GM21717 (cell line): ENCODE results near the gene UGT1A9.
A peak's percentile ranks its signal among the peaks of the same experiment; 100 is the strongest.
"Not testable (repeated sequence)": the region's sequence is repeated elsewhere in the genome, so short reads cannot be mapped to it uniquely, and the experiment has no call there.

Experiments used
- ATAC-seq: cut with Tn5 transposase; IDR thresholded peaks from one replicate; pipeline ENCODE4 v1.9.1; 2021; ENCODE audit warnings: mild to moderate bottlenecking, moderate library complexity; ENCODE audit not compliant: unreplicated experiment

UGT1A9 gene

DNA sequence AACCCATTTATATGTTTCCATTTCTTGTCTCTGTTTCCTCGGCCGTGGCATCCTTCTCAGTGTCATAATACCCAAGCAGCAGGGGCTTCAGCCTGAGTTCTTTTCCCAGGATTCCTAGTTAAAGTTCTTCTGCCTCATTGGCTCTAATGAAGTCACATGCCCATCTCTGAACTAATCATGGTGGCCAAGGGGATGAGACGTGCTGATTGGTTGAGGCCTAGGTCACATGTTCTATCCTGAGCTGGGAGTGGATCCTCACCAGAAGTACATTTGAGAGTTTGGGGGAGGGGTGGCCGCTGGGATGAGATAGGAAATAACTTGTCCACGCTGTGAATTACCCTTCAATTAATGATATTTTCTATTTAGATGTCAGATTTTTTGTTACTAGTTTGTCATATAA lies 37.2 kb downstream of the UGT1A9 start:
- no peak for ATAC-seq

GRCh38 chr2:233711312-233712008 lies 39.8 kb downstream of the UGT1A9 start:
- ATAC-seq: peak; percentile 69

- ATAC-seq: no peak
Observed at GRCh38 chr2:233712611-233713261, 41.0 kb downstream of the UGT1A9 start, which contains the start of gene UGT1A5. TSS of gene UGT1A5 (plus strand) at chr2:233712907. CDS start at chr2:233712992, 85 bp downstream.

- no peak for ATAC-seq
Observed at GRCh38 chr2:233713262-233713615, 41.5 kb downstream of the UGT1A9 start.

- ATAC-seq: no peak
Observed at GRCh38 chr2:233714121-233714520, 42.4 kb downstream of the UGT1A9 start.

GRCh38 chr2:233718552-233718951 lies 46.9 kb downstream of the UGT1A9 start, which contains the start of gene UGT1A4:
TSS of gene UGT1A4 (plus strand) at chr2:233718736. CDS start at chr2:233718821, 85 bp downstream.
- ATAC-seq: no peak

GRCh38 chr2:233728723-233729301 lies 57.1 kb downstream of the UGT1A9 start, which contains the start of gene UGT1A3:
TSS of gene UGT1A3 (plus strand) at chr2:233729042. CDS start at chr2:233729127, 85 bp downstream.
- no peak for ATAC-seq

GRCh38 chr2:233736868-233737653 lies 65.4 kb downstream of the UGT1A9 start:
- not testable (repeated sequence) for ATAC-seq

GRCh38 chr2:233740870-233741269 lies 69.2 kb downstream of the UGT1A9 start:
- ATAC-seq: no peak

GRCh38 chr2:233743464-233744259 lies 72.0 kb downstream of the UGT1A9 start:
- ATAC-seq: no peak

DNA sequence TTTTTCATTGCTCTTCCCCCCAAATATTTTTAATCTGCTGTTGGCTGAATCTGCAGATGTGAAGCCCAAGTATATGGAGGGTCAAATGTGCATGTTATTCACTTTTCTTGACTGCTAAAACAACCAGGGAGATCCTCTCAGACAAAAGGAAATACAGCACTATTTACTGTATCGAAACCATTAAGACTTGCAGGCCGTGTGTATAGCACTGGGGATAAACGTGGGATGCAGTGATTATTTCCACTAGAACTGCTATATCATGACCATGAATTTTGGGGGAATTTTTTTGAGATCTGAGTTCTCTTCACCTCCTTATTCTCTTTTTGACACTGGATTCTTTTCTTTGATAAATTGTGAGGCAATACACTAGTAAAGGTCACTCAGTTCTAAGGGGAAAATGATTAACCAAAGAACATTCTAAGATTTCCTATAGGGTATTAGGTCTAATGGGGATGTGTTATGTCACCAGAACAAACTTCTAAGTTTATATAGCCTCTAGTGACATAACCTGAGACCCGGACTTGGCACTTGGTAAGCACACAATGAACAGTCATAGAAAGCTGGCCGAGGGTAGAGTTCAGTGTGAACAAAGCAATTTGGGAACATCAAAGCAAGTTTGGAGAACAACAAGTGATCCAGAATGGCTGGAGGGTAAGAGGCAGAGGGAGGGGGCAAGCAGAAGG lies 73.5 kb downstream of the UGT1A9 start:
- ATAC-seq: no peak

DNA sequence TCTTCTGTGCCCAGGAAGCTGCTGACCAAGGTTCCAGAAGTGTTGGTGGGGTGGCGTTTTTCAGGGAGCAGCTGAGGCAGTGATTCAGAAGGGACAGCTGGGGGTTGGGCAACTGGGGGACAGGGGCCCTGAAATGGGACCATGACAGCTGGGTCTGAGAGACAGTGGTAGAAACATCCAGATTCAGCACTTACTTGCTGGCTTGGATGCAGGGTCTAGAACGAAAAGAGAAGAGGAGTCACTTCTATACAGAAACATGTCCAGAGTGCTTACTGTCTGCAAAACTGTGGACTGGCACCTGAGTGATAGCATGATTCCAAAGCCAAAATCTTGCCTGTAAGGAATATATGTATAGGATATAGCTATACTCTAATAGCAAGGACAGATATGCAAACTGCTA lies 74.1 kb downstream of the UGT1A9 start:
- not testable (repeated sequence) for ATAC-seq

GRCh38 chr2:233746475-233747282 lies 75.0 kb downstream of the UGT1A9 start:
- no peak for ATAC-seq

GRCh38 chr2:233747283-233747544 lies 75.5 kb downstream of the UGT1A9 start:
- ATAC-seq: no peak

- ATAC-seq: not testable (repeated sequence)
Observed at GRCh38 chr2:233750689-233751088, 79.0 kb downstream of the UGT1A9 start.

DNA sequence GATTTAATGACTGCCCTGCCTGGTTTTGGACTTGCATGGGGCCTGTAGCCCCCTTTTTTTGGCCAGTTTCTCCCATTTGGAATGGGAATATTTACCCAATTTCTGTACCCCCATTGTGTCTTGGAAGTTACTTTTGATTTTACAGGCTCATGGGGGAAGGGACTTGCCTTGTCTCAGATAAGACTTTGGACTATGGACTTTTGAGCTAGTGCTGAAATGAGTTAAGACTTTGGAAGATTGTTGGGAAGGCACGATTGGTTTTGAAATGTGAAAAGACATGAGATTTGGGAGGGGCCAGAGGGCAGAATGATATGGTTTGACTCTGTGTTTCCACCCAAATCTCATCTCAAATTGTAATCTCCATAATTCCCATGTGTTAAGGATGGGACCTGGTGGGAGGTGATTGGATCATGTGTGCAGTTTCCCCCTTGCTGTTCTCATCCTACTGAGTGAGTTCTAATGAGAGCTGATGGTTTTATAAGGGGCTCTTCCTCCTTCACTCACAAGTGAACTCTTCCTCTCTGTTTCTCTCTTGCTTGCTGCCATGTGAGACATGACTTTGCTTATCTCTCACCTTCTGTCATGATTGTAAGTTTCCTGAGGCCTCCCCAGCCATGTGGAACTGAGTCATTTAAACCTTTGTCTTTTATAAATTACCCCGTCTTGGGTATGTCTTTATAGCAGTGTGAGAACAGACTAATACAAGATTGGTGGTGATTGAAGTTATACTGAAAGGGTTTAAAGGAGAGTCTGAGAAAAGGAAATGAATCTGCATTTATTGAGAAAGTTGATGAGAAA lies 79.7 kb downstream of the UGT1A9 start:
- ATAC-seq: not testable (repeated sequence)

DNA sequence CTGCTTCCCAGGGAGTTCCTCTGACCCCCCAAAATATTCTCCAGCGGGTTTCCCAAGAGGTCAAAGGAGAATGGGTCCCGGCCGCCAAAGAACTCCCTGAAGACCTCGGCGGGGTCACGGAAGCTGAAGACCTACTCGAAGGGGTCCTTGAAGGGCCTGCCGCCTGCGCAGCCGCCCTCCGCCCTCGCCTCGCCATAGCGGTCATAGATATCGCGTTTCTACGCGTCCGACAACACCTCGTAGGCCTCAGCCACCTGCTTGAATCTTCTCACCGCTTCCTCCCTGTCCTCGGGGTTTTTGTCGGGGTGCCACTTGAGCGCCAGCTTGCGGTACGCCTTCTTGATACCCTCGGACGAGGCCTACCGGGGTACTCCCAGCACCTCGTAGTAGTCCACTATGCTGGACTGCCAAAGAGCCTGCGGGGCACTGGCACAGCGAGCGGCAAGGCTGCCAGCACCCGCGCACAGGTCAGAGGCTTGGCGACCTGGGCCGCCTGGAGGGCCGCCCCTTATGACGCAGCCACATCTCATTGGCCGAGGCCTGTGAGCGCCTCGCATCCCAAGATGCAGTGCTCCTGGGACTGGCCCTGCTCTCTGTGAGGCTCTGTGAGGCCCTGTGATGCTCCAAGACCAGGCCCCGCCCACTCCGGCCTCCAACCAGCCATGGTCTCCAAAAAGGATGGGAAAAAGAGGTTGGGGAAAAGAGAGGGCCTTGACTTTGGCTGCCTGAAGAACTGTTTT lies 83.3 kb downstream of the UGT1A9 start:
- no peak for ATAC-seq
